Neural cell (in vitro differentiated cells): ENCODE results near the gene CCDC182. TPM values are rescaled to one million over a fixed set of nuclear protein-coding genes. Genes with fewer than 3 reads are reported as not detected.
A peak's percentile ranks its signal among the peaks of the same experiment; 100 is the strongest.

ENCODE experiments used
- H2AFZ ChIP-seq: fragments of 200-600, 300-800 bp; sonication (generic), shearing (Covaris generic); 2 replicates; pipeline ENCODE4 v1.6.0; 2014; ENCODE audit warnings: low read depth, mild to moderate bottlenecking, antibody characterized with exemption, low read length, moderate library complexity
- H3F3A ChIP-seq: fragments of 200-600 bp; shearing (Covaris generic); 2 replicates; pipeline ENCODE4 v1.6.1; 2016; ENCODE audit warnings: mild to moderate bottlenecking, moderate library complexity, mixed read lengths, antibody characterized with exemption, low read length; ENCODE audit not compliant: insufficient read depth, poor library complexity, severe bottlenecking
- H3K27ac ChIP-seq: fragments of 200-600, 300-800 bp; sonication (generic), shearing (Covaris generic); 2 replicates; pipeline ENCODE4 v1.5.1; 2014; ENCODE audit warnings: mild to moderate bottlenecking, low read length, moderate library complexity
- H3K27me3 ChIP-seq: fragments of 300-800, 200-600 bp; sonication (generic), shearing (Covaris generic); 2 replicates; pipeline ENCODE4 v1.6.0; 2014; ENCODE audit warnings: mild to moderate bottlenecking, low read depth, low read length, moderate library complexity; ENCODE audit not compliant: insufficient read depth
- H3K36me3 ChIP-seq: fragments of 300-800, 200-600 bp; sonication (generic), shearing (Covaris generic); 2 replicates; pipeline ENCODE4 v1.5.1; 2014; ENCODE audit warnings: mild to moderate bottlenecking, antibody characterized with exemption, low read length, moderate library complexity; ENCODE audit not compliant: insufficient read depth
- H3K4me2 ChIP-seq: fragments of 300-800, 200-600 bp; sonication (generic), shearing (Covaris generic); 2 replicates; pipeline ENCODE4 v1.6.0; 2014; ENCODE audit warnings: mild to moderate bottlenecking, low read length
- H3K4me3 ChIP-seq: fragments of 300-800, 200-600 bp; sonication (generic), shearing (Covaris generic); 2 replicates; pipeline ENCODE4 v1.5.1; 2014; ENCODE audit warnings: mild to moderate bottlenecking, low read length, moderate library complexity
- H3K79me2 ChIP-seq: fragments of 200-600 bp; shearing (Covaris generic); replicated peaks from 2 replicates; pipeline ENCODE4 v1.6.0; 2014; ENCODE audit warnings: mild to moderate bottlenecking, low read length, moderate library complexity; ENCODE audit not compliant: insufficient read depth
- H3K9ac ChIP-seq: fragments of 300-800, 200-600 bp; sonication (generic), shearing (Covaris generic); 2 replicates; pipeline ENCODE4 v1.6.1; 2016; ENCODE audit warnings: mild to moderate bottlenecking, low read length, mixed read lengths
- H3K9me2 ChIP-seq: fragments of 200-600 bp; shearing (Covaris generic); 2 replicates; pipeline ENCODE4 v1.6.1; 2016; ENCODE audit warnings: mild to moderate bottlenecking, low read length, mixed read lengths; ENCODE audit not compliant: insufficient read depth
- H3K9me3 ChIP-seq: fragments of 200-600, 300-800 bp; sonication (generic), shearing (Covaris generic); 2 replicates; pipeline ENCODE4 v1.6.1; 2016; ENCODE audit warnings: mild to moderate bottlenecking, mixed run types, low read length, moderate library complexity, mixed read lengths
- H4K20me1 ChIP-seq: fragments of 200-600 bp; shearing (Covaris generic); 2 replicates; pipeline ENCODE4 v1.6.1; 2016; ENCODE audit warnings: mild to moderate bottlenecking, mixed run types; ENCODE audit not compliant: insufficient read depth
- EP300 ChIP-seq: fragments of 450-650 bp; conservative IDR thresholded peaks from 2 replicates; pipeline ENCODE4 v1.6.1; 2014; ENCODE audit warnings: antibody characterized with exemption, mild to moderate bottlenecking, moderate library complexity; ENCODE audit not compliant: poor library complexity, severe bottlenecking
- EZH2 ChIP-seq: fragments of 200-600, 300-800 bp; shearing (Covaris generic), sonication (generic); IDR thresholded peaks from 2 replicates; pipeline ENCODE4 v1.6.1; 2014; ENCODE audit warnings: antibody characterized with exemption, low read length, borderline replicate concordance, mild to moderate bottlenecking; ENCODE audit not compliant: insufficient read depth, poor library complexity, severe bottlenecking
- MXI1 ChIP-seq: fragments of 450-650 bp; conservative IDR thresholded peaks from 2 replicates; pipeline ENCODE4 v1.6.1; 2014; ENCODE audit warnings: antibody characterized with exemption, mild to moderate bottlenecking; ENCODE audit not compliant: poor library complexity, severe bottlenecking
- POLR2AphosphoS5 ChIP-seq: IDR thresholded peaks from 2 replicates; pipeline ENCODE4 v1.6.1; 2012
- RAD21 ChIP-seq: fragments of 450-650 bp; conservative IDR thresholded peaks from 2 replicates; pipeline ENCODE4 v1.6.1; 2014; ENCODE audit warnings: antibody characterized with exemption, mild to moderate bottlenecking, moderate library complexity
- REST ChIP-seq: IDR thresholded peaks from 2 replicates; pipeline ENCODE4 v1.6.1; 2012; ENCODE audit warnings: borderline replicate concordance
- SMC3 ChIP-seq: fragments of 450-650 bp; conservative IDR thresholded peaks from 2 replicates; pipeline ENCODE4 v1.6.1; 2014; ENCODE audit warnings: antibody characterized with exemption, mild to moderate bottlenecking, moderate library complexity; ENCODE audit not compliant: poor library complexity
- TAF1 ChIP-seq: IDR thresholded peaks from 2 replicates; pipeline ENCODE4 v1.6.1; 2012; ENCODE audit warnings: low read depth
- polyA plus RNA-seq: library from polyadenylated mRNA; depleted of rRNA; stranded (reverse); fragments of >200 nt; gene quantifications from 2 replicates; pipeline ENCODE4 v1.2.3, GENCODE V29; 2014
- TF ChIP-seq, protein P1 (sequence below): fragments of 450-650 bp; IDR thresholded peaks from 2 replicates; pipeline ENCODE4 v1.5.1; 2014; ENCODE audit warnings: antibody characterized with exemption, mild to moderate bottlenecking, moderate library complexity; ENCODE audit not compliant: poor library complexity, severe bottlenecking

Gene CCDC182
- polyA plus RNA-seq, 1 donor from 2014 or later: not detected

DNA sequence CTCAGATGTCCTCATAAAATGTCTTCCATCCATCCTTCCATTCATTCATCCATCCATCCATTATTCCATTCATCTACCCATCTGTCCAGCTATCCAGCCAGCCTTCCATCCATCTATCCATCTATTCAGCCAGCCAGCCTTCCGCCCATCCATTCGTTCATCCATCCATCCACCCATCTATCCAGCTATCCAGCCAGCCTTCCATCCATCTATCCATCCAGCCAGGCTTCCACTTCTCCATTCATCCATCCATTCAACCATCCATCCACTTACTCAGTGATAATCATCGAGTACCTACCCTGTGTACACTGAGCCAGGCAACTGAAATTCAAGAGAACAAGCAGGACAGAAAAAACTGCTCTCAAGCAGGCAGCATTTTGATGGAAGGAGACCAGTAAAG lies 4.6 kb upstream of the CCDC182 start:
- no peak overlapping the region for H3K4me2 ChIP-seq
- TF ChIP-seq MXI1 (no peak), RAD21 (no peak), EZH2 (no peak), EP300 (no peak), POLR2AphosphoS5 (no peak), SMC3 (no peak), TAF1 (no peak)
- H3K9me2 ChIP-seq: no peaks in the 10 kb centered on the region
- H3K27ac ChIP-seq: no peak overlapping the region
- H2AFZ ChIP-seq: no peak overlapping the region
- H4K20me1 ChIP-seq: no peaks in the 10 kb centered on the region
- H3K4me3 ChIP-seq: no peak overlapping the region
- H3K9me3 ChIP-seq: no peaks in the 10 kb centered on the region
- H3K36me3 ChIP-seq: no peaks in the 10 kb centered on the region
- H3F3A ChIP-seq: no peaks in the 10 kb centered on the region
- no peaks in the 10 kb centered on the region for H3K27me3 ChIP-seq
- H3K9ac ChIP-seq: no peak overlapping the region
- no peaks in the 10 kb centered on the region for H3K79me2 ChIP-seq

- Histone ChIP-seq H3K9me3 (no peaks in the 10 kb centered on the region), H2AFZ (no peak overlapping the region), H3K4me2 (no peak overlapping the region), H3K27me3 (no peaks in the 10 kb centered on the region), H3K9me2 (no peaks in the 10 kb centered on the region), H3K4me3 (no peak overlapping the region), H4K20me1 (no peaks in the 10 kb centered on the region), H3K9ac (no peak overlapping the region), H3K79me2 (no peaks in the 10 kb centered on the region), H3F3A (no peaks in the 10 kb centered on the region), H3K36me3 (no peaks in the 10 kb centered on the region), H3K27ac (no peak overlapping the region)
- TF ChIP-seq, protein P1, sequence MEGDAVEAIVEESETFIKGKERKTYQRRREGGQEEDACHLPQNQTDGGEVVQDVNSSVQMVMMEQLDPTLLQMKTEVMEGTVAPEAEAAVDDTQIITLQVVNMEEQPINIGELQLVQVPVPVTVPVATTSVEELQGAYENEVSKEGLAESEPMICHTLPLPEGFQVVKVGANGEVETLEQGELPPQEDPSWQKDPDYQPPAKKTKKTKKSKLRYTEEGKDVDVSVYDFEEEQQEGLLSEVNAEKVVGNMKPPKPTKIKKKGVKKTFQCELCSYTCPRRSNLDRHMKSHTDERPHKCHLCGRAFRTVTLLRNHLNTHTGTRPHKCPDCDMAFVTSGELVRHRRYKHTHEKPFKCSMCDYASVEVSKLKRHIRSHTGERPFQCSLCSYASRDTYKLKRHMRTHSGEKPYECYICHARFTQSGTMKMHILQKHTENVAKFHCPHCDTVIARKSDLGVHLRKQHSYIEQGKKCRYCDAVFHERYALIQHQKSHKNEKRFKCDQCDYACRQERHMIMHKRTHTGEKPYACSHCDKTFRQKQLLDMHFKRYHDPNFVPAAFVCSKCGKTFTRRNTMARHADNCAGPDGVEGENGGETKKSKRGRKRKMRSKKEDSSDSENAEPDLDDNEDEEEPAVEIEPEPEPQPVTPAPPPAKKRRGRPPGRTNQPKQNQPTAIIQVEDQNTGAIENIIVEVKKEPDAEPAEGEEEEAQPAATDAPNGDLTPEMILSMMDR: peak; percentile 94
- TF ChIP-seq TAF1: no peak
- no peak for TF ChIP-seq EP300
- no peak for TF ChIP-seq REST
- TF ChIP-seq SMC3: peak; percentile 96
- no peak for TF ChIP-seq POLR2AphosphoS5
- TF ChIP-seq RAD21: peak; percentile 97
- no peak for TF ChIP-seq EZH2
- TF ChIP-seq MXI1: no peak
Observed at GRCh38 chr17:57747221-57748017, 2.3 kb upstream of the CCDC182 start.
